Purkinje cell (primary cell): ENCODE results near the gene TLR6. TPM values are rescaled to one million over a fixed set of nuclear protein-coding genes. Genes with fewer than 3 reads are reported as not detected.

Experiments
- polyA plus RNA-seq: library from polyadenylated mRNA; unstranded; fragments of >200 nt; fragmentation: Nextera tagmentation; gene quantifications from 2 replicates; pipeline ENCODE4 v1.2.1, GENCODE V29; 2014

TLR6 gene
- 0.44 TPM in 1 of 2 replicates, not detected in the other for polyA plus RNA-seq

DNA sequence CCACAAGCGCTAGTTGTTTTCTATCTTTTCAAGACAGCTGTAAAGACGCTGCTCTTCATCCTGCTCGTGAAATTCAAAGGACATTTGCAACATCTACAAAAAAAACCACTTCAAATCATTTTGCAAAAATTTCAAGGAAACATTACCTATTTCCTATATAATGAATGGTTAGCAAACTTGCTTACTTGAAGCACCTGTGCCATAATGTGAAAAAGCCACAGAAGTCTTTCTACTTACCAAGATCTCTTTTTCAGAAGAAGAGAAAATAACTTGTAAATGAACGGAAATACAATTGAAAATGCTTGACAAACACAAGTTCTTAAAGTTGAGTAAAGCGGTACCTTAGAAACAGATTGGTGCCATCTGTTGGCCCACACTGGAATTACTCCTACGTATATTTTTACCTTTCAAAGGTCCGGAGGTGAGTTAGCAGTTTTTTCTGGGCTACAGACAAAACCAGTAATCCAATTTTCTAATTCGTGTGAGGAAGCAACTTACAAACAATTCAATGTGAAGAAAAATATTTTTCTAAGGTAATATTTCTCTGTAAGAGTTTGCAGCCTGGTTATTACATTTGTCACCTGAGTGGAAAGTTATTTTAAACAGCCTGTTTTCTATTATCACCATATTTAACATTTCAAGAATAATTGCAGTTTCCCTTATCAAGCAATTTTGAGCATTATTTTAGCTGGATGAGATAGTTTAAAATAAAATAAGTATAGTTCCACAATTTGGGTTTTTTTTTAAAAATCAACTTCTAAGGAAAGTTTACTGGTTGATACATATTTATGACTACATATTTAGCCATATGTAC lies at the start of gene TLR6:
Gene TLR6, minus strand, starts transcription at position 294 of the 814 bp plus-strand sequence. CDS start 27,344 bp downstream, outside the sequence.

DNA sequence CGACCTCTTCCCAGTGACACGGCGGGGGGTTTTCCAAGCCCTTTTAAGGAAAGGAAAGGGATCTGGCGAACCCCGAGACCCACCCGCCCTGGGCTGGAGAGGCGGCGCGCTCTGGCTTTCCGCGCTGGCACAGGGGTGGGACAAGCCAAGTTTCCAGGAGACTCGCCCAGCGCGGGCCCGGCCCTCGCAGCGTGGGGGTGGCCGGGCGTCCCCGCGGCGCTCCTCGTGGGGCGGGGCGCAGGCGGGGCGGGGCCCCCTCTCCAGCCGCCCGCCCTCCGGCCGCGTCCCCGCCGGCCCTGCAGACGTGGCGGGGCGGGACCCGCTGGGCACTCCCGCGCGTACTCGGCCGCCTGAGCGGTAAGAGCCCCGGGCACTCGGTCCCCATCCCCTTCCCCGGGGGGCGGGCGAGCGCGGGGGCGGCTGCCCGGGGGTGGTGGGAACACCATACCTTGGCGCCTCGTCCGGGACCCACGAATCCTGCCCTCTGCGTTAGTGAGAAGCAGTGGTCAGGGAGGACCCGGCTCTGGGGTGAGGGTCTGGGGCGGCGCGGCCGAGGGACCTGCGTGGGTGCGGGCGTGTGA lies 11.0 kb upstream of the TLR6 start, which contains the start of gene FAM114A1:
Gene FAM114A1, plus strand, starts transcription at position 329 of the 581 bp plus-strand sequence. CDS start 10,273 bp downstream, outside the sequence.

DNA sequence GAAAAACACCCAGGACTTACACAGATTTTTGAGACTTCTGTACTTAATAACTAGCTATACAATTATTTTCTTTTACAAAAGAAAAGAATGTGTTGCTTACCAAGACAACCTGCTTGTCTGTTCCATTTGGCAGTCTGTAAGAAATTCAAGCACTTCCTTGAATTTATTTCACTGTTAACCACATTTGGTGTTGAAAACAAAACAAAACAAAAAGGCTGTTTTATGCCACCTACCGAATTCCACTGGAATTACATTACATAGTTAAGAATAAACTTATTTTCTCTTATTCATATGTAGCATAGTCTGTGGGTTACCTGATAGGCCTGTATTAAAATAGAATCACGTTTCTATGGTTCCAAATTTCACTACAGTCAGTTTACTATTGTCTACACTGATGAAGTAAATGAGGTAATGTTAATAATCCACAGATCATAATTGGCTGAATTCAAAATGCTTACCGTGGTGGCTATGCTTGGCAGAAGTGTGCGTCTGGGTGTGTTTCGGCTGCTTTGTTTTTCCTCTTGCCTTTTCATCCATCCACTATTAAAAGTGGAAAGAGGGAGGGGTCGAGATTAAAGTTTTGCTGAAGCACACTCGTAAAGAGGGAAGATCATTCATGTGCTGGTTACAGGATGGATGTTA lies 51.8 kb downstream of the TLR6 start, which contains the start of gene TLR1:
Gene TLR1, minus strand, starts transcription at position 138 of the 642 bp plus-strand sequence. CDS start 5,960 bp downstream, outside the sequence.

DNA sequence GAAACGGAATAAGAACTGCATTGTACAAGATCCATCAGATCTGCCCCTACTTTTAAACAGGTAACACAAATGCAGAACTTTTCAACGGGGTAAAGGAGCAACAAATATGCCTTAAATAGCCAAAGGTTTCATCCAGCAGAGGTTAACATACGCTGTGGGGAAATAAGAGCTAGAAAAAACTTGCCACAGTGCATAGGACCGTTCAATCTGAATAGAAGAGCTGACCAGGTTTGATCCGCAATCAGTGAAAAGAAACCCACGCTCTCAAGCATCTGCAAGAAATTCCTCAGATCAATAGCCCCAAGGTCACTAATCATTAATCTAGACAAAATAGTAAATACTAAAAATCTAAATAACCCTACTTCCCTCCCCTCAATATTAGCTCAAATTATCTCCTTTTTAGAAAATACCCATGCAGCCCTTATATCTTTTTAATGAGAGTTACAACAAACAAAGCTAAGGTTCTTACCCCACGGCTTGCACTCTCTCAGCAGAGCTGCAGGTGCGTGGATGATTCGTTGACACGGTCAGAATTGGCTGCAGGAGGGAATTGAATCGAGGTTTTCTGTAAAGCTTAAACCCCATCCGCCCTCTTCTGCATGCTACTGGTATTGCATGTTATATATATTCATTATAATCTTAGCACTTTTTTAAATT lies 74.0 kb downstream of the TLR6 start, which contains the start of gene TLR10:
Gene TLR10, minus strand, starts transcription at position 539 of the 657 bp plus-strand sequence. CDS start 7,400 bp downstream, outside the sequence.

Other genes with a start within 250 kb of the TLR6 start
- 2.0 and 4.4 TPM in 2 replicates for gene KLF3, start 192.6 kb downstream of the TLR6 start, polyA plus RNA-seq
- gene TLR10, start 73.8 kb downstream of the TLR6 start, polyA plus RNA-seq: 0.11 and 0.27 TPM in 2 replicates
- gene TLR1, start 52.0 kb downstream of the TLR6 start, polyA plus RNA-seq: 0.32 and 1.3 TPM in 2 replicates
- gene FAM114A1, start 11.0 kb upstream of the TLR6 start, polyA plus RNA-seq: 1.2 and 3.0 TPM in 2 replicates
- gene TMEM156, start 175.6 kb upstream of the TLR6 start, polyA plus RNA-seq: 1.5 TPM in 1 of 2 replicates, not detected in the other
- 137 TPM in 2 replicates for gene KLHL5, start 205.4 kb upstream of the TLR6 start, polyA plus RNA-seq